NCI-H1436 treated with DMSO at 0.1 percent for 48 hours (cell line): ENCODE results near the gene POC1A.
"Not testable (repeated sequence)": the region's sequence is repeated elsewhere in the genome, so short reads cannot be mapped to it uniquely, and the experiment has no call there.

Experiments
- DNase-seq: peaks from one replicate; lab custom pipeline; 2025; lab: John Stamatoyannopoulos, UW

Gene POC1A

DNA sequence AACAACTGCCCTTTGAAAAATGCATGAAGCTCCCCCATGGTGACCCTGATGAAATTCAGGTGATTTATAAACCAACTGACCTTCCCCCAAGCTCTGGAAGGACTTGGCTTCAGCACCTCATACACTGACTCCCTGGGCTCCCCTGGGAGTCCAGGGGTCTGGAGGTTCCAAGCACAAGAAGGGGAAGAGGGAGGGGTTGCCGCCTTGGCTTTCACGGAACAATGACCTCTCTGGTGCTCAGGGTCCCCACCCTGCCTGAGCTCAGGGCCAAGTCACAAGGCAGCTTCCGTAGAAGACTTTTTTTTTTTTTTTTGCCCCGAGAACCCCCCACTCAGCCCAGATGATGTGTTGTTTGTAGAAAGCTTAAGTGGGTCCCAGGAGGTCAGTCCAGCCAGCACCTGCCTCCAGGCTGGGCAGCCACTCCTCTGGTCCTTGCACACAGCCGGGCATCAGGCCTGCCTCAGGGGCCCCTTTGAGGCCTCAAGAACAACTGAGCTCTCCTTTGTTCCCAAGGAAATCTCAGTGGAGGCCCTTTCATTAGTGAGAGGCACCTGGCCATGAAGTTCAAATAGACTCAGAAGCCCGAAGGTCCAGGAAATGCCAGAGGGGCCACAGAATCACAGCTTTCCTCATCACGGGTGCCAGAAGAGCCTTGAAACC, 29.7 kb upstream of the POC1A start:
- no peak for DNase-seq

- no peak for DNase-seq
These were observed 28.5 kb upstream of the POC1A start for GRCh38 chr3:52182691-52183090.

DNA sequence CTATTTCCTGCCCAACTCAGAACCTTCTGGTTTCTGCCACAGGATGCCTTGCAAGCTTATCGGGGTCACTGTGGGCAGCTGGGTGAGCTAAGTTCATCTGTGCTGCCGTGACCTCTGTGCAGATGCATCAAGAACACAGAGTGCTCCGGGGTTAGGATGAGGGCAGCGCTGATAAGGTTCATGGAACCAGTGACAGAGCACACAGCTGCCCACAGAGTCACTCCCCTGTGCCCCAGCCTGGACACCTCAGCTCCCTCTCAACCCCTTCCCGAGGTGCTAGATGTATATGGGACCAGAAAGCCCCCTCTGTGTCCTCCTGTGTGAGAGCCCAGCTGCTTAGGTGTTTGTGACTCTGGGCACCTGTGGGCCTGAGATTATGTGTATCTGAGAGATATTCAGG, 28.0 kb upstream of the POC1A start:
- DNase-seq: no peak

DNA sequence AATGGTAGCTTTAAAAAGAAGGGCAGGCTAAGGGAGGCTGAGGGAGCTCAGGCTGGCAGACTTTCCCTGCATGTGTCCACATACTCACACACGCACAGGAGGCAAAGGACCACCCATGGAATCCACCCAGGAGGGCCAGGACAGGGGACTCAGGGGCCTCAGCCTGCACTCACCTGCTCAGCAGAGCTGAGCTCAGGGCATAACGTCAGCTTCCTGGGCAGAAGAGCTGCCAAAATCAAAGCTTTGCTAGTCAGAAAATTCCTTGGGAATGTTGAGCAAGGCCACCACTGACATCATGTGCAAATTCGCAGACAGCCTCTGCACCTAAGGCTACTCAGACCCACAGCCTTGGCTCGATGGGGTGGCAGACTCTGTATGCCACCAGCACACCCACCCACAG, 27.3 kb upstream of the POC1A start:
- no peak for DNase-seq

DNA sequence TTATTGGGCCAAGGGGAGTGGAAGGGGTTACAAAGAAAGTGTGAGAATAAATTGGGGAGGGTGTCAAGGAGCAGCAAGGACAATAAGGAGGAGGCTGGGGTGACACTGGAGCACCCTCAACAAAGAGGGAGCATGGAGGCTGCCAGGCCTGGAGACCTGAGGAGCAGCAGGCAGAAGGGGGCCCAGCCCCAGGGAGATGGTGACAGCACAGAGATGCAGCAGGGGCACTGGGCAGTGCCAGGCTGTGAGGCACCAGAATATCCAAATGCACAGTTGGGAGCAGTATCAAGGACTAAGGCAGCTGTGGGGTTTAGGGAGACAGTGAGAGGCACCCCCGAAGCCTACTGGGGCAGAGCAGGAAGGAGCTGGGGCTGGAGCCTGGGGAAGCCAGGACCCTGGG, 24.3 kb upstream of the POC1A start:
- no peak for DNase-seq

DNA sequence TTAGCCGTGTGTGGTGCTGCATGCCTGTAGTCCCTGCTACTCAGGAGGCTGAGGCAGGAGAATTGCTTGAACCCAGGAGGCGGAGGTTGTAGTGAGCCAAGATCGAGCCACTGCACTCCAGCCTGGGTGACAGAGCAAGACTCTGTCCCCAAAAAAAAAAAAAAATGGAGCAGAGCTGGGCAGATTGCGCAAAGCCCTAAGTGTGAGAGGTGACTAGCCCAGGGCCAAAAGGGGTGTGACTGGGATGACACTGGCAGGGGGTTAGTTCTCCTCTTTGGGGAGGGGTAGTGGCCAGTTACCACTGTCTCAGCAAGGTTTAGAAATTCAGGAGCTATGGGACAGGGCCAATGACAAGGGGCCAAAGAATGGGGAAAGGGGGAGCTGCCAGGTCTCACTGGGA, 23.9 kb upstream of the POC1A start:
- DNase-seq: not testable (repeated sequence)

DNA sequence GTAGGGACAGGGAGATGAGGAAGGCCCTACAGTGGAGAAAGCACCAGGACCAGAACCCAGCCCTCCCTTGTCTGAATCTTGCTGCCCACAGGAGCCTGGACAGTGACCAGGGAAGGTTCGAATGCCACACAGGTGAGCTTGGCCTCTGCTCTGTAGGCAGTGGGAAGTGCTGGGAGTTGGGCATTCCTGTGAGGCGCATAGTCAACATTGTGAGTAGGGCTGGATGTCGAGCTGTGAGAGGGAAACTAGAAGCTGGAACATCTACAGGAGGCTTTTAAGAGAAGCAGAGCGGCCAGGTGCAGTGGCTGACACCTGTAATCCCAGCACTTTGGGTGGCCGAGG, 23.4 kb upstream of the POC1A start:
- no peak for DNase-seq

DNA sequence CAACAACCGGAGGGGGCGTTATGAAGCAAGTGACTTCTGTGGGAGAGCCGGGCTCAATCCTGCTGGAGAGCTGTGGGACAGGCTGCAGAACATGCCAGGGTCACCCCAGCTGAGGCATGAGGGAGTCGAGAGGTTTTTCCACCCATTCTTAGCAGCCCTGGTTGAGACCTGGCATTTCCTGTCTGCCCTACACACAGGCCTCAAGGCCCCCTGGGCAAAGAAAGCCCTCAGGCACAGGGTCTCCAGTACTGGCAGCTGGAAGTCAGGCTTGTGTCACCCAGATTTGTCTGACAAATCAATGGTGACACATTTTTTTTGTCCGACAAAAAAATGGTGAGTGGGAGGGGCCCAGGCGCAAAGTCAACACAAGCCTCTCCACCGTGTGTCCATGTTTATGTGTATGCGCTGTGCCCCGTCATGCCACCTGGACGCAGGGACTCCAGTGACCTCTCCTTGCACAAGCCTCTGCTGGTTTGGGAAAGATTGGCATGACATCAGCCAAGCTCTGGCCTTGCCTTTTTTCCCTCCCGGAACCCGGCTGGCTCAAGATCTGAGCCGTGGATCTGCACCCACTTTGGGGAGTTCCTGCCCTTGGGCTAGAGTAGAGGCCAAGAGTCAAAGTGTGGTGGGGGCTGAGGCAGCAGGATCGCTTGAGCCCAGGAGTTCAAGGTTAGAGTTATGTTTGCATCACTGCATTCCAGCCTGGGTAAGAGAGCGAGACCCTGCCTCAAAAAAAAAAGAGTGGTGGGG, 22.9 kb upstream of the POC1A start:
- no peak for DNase-seq

DNA sequence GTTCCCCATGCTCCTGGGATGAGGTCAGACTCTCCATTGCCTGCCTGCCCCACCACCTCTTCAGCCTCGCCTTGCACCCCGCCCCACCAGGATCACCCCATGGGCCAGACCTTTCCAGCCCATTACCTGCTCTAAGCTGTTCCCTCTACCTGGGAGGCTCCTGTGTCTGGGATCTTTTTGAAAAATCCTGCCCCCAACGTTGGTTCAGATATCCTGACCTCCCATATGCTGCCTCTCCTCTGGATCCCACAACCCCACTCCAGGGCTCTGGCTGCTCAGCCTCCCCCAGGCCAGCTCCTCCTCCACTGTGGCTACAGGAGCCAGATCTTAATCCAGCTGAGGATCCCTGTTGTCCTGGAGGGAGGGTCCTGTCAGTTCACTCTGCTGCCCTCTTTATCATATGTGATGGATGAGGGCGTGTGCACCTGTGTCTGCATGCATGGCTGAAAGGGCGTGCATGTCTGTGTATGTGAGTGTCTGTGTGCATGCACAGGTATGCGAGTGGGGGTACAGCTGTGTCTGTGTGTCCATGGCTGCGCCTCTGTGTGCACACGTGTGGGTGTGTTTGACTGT, 22.0 kb upstream of the POC1A start:
- no peak for DNase-seq

GRCh38 chr3:52175416-52176179, 21.4 kb upstream of the POC1A start:
- DNase-seq: no peak

- DNase-seq: no peak
These were observed 20.7 kb upstream of the POC1A start for GRCh38 chr3:52174896-52175295.

DNA sequence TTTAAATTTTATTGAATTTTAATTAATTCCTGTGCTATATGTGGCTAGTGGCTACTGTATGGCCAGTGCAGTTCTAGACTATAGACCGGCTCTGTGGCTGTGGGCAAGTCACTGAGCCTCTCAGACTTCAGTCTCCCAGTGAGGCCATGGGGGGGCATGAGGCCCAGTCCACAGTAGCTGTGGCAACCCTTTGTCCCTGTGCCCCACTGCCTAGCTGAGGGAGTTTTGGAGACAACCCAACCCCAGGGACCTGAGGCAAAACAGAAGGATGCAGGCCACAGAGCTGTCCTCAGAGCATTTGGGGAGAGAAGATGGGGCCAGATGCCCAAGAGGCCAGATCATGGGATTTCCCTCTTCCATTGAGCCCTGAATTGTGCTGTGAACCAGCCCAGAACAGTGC, 18.9 kb upstream of the POC1A start:
- no peak for DNase-seq

DNA sequence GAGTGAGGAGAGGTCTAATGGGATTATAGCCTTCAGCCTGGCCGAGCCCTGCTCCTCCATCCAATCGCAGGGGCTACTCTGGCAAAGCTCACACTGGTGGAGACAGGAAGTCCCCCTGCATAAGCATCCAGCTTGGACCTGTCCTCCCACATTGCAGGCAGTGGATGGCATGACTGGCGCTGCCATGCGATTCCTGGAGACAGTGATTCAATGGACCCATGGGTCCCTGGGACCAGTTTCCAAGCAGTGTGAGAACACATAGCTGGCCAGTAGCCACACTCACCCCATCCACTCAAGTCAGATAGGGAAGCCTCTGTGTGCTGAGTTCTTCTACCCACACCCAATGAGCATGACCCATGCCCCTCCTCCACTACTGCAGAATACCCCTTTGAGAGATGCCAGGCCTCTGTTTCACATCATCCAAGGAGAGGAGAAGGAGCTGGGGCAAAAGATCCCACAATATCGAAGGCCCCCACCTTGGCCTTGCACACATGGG, 18.1 kb upstream of the POC1A start:
- DNase-seq: no peak

DNA sequence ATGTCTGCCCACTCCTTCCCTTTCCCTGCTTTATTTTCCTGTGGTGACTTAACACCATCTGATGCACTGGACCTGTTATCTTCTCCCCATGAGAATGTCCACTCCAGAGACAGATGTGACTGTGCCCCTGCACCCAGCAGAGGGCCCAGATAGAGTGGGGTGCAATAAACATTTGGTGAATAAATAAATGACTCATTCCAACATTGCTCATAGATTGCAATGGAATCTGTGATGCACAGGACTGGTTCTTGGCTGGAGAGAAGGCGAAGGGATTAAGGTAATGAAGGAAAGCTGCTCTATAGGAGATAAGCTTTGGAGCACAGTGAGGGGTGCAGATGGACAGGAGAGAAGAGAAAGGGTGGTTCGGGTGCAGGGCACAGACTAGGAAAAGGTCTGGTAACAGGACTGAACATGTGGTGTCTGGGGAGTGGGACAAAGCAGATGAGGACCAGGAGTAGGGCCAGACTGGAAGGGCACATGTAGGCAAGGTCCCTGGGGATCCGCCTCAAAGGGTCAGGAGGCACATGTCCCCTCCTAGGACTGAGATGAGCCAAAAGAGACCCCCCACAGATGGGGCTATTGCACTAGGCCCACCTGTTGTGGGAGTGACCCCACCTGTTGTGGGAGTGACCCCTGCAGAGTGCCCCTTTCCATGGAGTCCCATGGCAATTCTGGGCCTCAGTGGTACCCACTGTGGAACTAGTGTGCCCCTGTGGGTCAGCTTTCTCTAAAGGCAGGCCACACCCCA, 17.5 kb upstream of the POC1A start:
- no peak for DNase-seq

GRCh38 chr3:52170217-52170616, 16.0 kb upstream of the POC1A start:
- not testable (repeated sequence) for DNase-seq

- DNase-seq: no peak
These were observed 13.0 kb upstream of the POC1A start for GRCh38 chr3:52167240-52167639.

- no peak for DNase-seq
These were observed 8.1 kb upstream of the POC1A start for GRCh38 chr3:52162250-52162872.

DNA sequence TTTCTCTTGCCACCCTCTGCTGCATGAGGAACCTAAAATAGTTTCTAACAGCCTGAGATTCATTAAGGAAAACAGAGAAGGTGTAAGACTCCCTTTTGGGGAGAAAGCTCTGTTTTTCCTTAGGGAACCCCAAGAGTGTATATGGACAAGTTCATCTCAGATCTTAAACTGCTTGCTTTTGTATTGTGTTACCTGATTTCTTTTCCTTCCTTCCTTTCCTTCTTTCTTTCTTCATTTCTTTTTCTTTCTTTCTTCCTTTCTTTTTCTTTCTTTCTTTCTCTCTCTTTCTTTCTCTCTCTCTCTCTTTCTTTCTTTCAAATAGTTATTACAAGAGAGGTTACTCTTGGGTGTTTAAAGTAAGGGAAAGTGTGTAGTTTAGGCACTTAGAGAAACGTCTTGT, 5.3 kb upstream of the POC1A start:
- no peak for DNase-seq

GRCh38 chr3:52155912-52156311, 1.7 kb upstream of the POC1A start:
- DNase-seq: no peak

DNA sequence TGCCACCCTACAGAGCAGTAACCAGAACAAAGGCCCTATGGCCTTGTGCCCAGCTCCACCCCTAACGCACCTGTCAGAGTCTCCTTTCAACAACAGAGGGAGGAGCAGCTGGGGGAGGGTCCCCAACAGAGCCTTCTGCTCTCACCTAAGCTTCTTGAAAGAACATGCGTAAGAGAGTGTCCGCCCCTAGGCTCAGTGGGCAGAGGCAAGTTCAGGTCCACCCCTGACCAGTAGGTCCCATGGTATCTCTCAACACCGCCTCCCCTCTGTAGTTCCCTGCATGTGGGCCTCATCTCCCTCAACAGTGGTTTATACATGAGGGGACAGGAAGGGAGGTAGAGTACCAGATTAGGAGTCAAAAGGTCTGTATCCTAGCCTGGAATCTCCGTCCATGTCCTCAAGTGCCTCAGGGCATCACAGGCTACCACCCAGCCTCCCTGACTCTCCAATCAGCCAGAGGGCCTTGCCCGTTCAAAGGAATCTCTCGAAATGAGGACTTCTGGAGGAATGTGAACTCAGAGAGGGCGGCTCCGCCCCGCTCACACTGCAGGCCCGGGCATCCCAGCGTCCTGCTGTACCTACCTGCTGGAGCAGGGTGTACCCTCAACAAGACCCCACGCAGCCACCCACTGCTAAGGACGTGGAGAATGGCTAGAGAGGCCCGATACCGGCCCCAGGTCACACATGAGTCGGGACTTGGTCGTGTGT, 680 bp downstream of the POC1A start:
- no peak for DNase-seq

GRCh38 chr3:52151991-52152390, 2.2 kb downstream of the POC1A start:
- DNase-seq: not testable (repeated sequence)
